Right renal pelvis (tissue), 4 donors: ENCODE data around the gene OBSCN. TPM values are rescaled to one million over a fixed set of nuclear protein-coding genes. Genes with fewer than 3 reads are reported as not detected.
"Not testable (repeated sequence)": the region's sequence is repeated elsewhere in the genome, so short reads cannot be mapped to it uniquely, and the experiment has no call there.

Experiments used
- DNase-seq, 4 donors: peaks; one replicate each; pipeline ENCODE4 v3.0.0-alpha.2; 2013; ENCODE audit warnings: low read depth in 4 of 4, low spot score in 3 of 4, missing footprints in 1 of 4
- polyA plus RNA-seq, 4 donors: library from polyadenylated mRNA; unstranded; fragments of 120-200 nt; gene quantifications; one replicate each; pipeline ENCODE4 v1.2.1, GENCODE V29; 2013; ENCODE audit not compliant: insufficient read length in 4 of 4

OBSCN gene
- polyA plus RNA-seq, 4 donors, result 24.6 to 31.8 (median 28.1) TPM

DNA sequence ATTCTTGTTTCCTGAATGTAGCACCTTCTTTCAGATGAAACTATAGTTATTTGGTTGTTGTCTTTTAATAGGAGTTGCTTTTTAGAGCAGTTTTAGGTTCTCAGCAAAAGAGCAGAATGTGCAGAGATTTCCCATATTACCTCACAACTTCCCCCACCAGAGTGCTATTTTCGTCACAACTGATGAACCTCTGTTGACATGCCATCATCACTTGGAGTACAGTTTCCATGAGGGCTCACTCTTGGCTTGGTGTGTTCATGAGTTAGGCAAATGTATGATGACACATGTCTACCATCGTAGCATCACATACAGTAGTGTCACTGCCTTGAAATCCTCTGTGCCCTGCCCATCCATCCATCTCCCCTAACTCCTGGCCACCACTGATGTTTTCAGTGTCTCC lies 38.5 kb upstream of the OBSCN start:
- DNase-seq, result no peak

DNA sequence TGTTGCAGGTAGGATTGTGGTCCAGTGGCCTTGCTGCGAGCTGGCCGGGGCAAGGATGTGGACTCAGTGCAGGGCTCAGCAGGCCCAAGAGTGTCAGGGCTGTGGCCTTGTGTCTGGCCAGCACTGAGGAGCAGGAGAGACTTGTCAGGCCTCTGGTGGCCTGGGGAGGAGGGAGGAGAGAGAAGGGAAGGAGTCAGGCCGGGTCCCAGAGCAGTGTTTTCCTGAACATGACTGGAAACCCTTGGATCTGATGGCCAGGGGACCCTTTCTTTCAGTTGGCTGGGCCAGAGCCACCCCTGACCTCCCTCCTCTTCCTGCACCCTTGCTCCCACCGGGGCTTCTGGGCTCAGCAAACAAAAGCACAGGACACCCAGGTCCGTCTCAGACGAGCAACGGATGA lies 37.2 kb upstream of the OBSCN start:
- DNase-seq, result no peak

DNA sequence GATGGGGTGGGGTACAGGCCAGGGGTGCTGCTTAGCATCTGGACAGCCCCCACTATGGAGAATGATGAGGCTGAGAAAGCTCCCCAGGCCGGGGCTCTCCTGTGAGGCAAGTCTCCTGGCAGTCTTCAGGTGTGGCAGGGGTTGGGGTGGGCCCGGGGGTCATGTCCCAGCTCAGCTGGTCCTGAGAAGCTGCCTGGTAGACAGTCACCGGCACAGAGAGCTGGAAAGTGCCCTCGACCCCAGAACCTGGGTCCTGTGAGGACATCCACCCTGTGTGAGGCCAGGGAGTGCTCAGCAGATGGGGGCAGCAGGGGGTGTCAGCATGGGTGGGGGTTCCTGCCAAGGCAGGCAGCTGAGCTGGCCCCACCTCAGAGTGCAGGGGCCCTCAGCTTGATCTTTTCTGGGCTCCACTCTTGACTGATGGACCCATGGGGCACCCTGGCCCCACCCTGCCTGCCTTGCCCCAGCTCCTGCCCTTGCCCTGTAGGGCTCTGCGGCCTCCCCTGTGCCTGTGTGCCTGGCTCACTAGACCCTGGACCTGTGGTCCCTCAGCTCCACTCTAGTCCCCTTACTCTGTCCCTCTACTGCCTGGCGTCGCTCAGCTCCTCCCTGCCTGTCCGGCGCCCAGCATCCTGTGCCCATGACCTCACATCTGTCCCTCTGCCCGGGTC lies 36.5 kb upstream of the OBSCN start:
- DNase-seq, result no peak

DNA sequence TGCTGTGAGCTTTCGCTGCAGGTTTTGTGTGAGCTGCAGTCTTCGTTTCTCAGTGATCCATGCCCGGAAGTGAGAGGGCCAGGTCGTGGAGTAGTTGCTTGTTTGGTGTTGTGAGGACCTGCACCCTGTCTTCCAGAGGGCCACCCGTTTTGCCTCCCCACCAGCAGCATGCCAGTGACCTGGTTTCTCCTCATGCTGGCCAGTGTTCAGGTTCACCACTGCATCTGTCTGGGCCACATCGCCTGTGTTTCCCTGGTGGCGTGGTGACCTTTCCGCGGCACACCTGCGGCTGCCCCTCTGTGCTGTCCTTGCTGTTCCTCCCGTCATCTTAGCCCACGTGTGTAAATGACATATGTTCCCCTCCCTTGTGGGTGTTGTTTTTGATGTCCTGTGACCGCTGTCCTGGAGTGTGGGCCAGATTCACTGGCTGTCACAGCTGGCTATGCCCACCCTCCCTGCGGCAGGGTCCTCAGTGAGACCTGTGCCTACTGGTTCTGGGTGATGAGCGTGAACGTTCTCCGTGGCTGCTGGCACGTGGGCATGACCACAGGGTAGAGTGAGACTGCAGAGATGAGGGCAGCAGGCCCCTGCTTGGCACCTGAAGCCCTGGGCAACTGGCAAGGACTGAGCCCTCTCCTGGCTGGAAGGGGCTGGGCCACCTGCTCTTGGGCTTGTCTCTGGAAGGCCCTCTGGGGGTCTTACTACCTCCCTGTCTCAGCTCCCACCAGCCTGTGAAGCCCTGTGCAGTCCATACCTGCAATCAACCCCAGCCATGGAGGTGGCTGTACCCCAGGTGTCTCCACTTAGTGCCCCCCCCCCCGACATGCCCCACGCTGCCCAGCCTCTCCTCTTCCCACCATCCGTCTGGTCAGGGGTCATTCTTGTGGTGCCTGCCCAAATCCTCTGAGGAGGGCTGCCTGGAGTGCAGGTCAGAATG lies 35.0 kb upstream of the OBSCN start:
- no peak for DNase-seq

DNA sequence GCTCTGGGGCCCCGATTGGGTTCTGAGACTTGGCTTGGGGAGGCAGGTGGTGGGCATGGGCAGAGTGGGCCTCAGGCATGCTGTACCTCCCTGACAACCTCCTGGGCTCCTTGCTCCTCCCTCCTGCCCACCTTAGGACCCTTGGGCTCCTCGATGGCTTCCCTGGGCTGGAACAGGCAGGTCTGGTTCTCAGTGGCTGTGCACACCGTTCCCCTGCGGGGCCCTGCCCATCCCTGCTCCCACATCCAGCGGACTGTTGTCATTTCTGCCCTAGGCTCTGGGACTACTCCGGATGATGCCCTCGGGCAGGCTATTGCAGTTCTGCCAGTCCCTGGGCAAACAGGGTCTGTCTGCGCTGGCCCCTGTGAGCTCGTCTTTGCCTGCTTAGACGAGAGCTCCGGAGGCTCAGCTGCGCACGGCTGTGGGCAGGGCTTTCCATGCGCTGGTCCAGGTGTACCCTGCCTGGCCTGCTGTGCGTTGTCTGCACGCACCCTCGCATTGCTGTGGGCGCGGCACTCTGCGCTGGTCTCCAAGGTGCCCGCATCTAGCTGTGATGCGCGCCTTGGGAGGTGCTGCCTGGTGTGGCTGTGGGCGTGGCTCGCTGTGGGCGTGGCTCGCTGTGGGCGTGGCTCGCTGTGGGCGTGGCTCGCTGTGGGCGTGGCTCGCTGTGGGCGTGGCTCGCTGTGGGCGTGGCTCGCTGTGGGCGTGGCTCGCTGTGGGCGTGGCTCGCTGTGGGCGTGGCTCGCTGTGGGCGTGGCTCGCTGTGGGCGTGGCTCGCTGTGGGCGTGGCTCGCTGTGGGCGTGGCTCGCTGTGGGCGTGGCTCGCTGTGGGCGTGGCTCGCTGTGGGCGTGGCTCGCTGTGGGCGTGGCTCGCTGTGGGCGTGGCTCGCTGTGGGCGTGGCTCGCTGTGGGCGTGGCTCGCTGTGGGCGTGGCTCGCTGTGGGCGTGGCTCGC lies 34.0 kb upstream of the OBSCN start:
- not testable (repeated sequence) for DNase-seq

DNA sequence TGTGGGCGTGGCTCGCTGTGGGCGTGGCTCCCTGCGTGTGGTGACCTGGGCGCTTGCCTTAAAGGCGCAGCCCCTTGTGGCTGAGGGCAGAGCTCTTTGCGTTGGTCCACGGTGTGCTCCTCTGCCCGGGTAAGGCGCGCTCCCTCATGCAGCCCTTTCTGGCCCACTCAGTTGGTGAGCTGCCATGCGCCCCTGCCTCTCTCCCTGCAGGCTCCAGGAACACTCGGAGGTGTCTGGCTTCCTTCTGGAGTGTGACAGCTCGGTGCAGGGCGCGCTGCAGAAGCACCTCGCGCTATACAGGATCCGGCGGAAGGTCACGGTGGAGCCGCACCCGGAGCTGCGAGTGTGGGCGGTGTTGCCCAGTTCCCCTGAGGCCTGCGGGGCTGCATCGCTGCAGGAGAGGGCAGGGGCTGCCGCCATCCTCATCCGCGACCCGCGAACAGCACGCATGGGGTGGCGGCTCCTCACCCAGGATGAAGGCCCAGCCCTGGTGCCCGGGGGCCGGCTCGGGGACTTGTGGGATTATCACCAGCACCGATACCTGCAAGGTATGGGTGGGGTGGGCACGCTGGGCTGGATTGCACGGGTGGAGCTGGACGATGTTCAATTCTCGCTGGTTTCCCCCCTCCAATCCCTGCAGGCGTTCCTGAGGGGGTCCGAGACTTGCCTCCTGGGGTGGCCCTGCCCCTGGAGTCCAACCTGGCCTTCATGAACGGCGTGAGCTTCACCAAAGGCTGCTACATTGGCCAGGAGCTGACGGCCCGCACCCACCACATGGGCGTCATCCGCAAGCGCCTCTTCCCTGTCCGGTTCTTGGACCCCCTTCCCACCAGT lies 33.1 kb upstream of the OBSCN start:
- no peak for DNase-seq

DNA sequence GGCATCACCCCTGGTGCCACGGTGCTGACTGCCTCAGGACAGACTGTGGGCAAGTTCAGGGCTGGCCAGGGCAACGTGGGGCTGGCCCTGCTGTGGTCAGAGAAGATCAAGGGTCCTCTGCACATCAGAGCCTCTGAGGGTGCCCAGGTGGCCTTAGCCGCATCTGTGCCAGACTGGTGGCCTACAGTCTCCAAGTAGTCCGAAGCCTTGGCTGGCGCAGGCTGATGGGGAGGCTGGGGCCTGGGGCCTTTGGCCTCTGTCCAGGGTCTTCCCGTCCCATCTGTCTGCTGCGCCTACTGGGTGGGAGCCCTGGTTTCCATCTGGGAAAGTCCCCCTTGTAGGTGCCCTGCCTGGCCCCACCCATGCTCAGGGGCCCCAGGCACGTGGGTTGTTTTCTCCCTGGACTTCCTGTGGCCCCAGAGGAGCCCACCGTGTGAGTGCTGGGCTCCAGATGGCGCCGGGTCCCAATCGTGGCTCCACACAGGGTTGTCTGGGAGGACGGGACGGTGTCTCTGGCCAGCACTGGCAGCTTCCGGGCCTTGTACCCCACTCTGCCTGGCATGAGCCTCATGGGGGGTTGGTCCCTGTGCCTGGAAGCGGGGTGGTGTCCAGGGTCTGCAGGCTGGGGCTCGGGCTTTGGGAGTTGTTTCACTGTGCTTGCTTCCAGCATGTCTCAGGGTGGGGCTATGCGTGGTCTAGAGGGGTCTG lies 32.4 kb upstream of the OBSCN start:
- DNase-seq, result no peak

DNA sequence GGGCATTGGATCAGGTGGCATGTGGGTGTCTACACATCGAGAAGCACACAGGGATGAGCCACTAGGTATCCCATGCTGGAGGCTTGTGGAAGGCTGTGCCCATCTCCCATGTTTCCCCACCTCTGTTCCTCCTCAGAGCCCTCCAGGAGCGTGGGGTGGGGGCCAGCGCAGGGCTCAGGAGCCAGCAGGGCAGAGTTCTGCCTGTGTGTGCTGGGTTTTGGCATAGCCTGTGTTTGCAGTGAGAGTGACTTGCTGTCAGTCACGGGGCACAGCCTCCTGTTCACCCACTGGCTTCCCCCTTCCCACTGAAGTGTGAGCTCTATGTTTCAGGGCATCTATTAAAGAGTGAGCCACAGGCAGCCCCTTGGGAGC lies 31.8 kb upstream of the OBSCN start:
- DNase-seq, result no peak

DNA sequence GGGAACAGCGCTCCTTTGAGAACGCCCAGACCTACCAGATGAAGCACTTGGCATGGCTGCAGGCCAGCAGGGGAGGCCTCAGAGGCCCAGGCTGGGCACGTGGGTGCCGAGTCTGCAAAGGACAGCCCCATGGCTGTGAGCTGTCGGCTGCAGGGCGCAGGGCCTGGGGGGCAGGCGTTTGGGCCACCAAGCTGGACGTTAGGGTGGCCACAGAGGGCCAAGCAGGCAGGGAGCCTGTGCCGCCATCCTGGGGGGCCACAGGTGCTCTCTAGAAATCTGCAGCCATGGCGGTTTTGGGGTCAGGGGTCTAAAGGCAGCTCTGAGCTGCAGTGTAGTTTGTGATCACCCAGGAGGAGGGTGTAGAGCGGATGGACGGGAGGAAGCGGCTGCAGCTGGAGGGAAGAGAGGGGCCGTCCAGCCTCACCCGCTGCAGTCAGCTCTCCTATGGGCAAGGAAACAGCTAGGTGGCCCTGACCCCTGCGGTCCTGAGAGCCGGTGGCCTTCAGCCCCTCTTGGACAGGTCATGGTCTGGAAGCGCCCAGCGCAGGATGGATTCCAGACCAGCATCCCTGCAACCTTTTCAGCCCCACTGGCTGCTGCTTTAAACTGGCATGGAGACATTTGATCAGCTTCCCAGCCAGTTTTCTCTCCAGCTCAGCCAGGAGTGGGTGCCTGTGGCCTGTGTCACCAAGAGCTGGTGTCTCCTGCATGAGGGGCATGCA lies 31.2 kb upstream of the OBSCN start:
- no peak for DNase-seq

DNA sequence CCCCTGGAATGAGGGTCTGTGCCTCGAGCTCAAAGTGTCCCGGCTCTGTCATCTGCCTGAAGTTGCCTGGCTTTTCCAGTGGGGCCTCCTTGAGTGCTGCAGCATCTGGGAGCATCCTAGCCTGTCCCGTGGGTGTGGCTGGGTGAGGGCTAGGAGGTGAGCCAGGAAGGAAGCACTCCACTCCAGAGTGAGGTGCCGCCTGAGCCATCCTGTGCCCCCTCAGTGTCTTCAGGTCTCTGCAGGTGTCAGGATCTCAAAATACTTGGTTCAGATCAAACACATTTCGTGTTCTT lies 30.7 kb upstream of the OBSCN start:
- DNase-seq, result no peak

DNA sequence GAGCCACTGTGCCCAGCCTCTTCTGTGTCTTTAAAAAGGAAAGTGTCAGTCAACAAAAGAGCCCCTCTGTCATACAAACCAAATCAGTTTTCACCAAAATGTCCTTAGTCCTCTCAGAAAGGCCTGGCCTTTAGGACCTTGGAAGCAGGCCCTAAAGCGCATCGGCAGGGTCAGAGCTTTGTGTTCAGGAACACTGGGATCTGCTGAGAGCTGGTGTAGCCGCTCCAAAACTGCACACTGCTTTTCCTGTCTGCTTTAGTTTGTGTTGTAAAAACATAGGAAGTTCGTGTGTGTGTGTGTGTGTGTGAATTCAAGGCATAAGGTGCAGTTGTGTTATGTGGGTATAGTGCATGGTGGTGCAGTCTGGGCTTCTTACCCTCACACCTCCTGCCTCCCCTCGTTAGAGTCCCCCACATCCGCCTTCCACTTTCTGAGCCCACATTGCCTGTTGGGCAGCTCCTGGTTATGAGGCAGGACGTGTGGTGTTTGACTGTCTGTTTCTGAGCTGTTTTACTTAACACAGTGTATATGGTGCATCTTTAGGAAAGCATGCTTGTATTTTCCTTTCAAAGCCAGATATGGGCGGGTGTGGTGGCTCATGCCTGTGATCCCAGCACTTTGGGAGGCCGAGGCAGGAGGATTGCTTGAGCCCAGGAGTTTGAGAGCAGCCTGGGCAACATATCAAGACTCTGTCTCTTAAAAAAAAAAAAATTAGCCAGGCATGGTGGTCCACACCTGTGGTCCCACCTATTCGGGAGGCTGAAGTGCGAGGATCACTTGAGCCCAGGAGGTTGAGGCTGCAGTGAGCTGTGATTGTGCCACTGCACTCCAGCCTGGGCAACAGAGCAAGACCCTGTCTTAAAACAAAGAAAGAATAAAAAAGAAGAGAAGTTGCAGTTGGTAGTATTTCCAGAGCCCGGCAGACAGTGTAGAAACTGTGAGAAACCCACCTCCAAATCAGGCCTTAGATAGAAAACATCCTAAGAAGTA lies 29.8 kb upstream of the OBSCN start:
- no peak for DNase-seq

DNA sequence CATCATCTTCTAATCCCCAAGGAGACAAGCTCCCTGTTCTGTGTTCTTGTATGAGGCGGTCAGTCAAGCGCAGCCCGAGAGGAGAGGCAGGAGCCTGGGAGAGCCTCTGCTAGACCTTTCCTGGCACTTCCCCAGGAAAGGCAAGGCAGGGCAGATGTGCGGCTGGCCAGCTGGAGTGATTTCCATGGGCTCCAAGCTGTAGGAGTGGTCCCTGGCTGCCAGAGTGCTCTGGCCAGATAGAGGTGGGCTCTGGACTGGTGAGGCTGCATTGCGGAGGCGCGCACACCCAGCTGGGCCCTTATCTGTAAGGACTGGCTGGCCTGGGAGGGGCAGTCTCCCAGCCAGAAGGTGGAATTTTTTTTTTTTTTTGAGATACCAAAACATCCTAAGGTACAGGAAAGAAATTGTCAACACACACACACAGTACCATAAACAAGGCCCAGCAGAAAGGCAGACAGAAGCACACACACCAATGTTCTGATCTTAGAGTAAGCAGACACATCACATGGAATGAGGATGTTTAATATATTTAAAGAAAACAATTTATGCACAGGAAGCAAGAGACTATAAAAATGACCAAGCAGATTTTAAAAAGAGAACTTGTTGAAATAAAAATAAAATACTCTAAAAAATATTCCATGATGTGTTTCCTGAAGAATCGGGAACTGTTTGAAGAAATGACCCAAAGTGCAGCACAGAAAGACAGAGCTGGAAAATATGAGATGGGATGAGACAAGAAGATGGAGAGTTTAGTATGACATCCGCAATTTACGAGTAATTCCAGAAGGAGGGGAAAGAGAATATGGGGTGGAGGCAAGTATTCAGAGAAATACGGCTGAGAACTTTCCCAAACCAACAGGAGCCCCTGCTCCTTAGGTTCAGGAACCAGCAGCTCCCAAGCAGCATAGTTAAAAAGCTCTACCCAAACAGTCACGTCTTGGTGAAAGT lies 28.8 kb upstream of the OBSCN start:
- DNase-seq, result no peak

DNA sequence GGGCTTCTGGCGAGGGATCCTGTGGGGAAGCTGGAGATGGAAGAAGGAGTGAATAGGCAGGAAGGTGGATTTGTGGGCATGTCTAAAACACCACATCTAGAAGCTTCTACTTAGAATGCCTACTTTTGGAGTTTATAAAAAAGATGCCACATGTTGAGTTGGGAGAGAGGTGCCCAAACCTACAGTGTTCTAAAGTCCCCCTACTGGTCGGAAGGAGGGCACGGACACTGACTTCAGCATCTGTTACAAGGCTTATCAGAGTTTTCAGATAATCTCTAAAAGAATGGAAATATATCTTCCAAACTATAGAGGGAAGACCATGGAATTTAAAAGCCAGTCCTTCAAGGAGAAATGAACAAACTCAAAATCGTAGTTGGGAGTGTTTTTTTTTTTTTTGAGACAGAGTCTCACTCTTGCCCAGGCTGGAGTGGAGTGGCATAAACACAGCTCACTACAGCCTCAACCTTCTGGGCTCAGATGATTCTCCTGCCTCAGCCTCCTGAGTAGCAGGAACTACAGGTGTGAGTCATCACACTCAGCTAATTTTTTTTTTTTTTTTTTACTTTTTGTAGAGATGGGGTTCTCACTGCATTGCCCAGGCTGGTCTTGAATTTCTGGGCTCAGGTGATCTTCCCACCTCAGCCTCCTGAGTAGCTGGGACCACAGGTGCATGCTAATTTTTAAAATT lies 27.4 kb upstream of the OBSCN start:
- DNase-seq, result no peak

DNA sequence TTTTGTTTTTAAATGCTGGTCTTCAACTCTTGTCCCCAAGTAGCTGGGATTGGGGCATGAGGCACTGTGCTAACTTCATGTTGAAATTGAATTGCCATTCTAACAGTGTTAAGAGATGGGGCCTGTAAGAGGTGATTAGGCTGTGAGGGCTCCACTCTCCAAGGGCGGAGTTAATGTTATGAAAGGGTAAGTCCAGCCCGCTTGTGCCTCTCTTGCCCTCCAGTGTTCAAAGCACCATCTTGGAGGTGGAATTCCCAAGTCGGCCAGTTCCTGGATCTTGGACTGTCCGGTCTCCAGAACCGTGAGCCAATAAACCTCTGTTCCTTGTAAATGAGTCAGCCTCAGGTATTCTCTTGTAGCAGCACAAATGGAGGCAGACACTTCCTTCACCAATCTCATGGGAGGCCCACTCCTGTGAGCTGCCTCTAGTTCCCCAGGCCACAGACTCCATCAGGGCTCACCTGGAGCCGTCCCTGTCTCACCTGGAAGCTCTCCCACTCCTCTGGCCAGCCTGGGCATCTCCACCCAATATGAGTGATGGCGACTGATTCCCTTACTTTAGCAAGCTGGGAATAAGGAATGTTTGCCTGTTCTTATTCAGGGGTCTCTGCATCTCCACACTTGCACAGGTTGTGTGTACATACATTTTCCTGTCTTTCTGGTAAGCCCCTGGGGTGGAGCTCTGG lies 26.7 kb upstream of the OBSCN start:
- DNase-seq, result no peak

DNA sequence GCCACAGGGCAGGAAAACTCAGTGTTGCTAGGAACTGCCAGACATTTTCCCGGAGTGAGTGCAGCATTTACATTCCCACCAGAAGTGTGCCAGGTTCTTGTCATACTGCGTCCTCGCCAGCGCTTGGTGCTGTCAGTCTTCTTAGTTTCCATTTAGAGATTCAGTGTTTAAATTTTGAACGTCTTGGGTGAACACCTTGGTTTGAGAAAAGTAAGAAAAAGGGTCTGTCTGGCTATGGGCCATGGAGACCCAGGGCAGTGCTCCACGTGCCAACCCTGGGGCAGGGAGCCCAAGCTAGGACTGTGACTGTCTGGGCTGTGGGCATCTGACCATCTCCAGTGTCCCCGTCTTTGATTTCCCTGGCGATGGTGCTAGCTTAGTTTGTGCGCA lies 26.2 kb upstream of the OBSCN start:
- DNase-seq, result no peak
